ENCODE results near the gene DACT1. TPM values are rescaled to one million over a fixed set of nuclear protein-coding genes. Genes with fewer than 3 reads are reported as not detected.

Gene DACT1
- total and polyA plus RNA-seq, 10 of the 15 experiments (the other 5 are each of a cell fraction or from before 2014, with no cell fraction given), result 0.13 to 2.9 (median 0.91) TPM

GRCh38 chr14:58598804-58599525 lies 38.8 kb upstream of the DACT1 start:
- no peak overlapping the region for H3K4me3 ChIP-seq
- H2AFZ ChIP-seq (ENCODE audit: control insufficient read depth, low read depth, low read length), result no peak overlapping the region
- 32% methylated on average over 11 of the region's 11 CpGs for WGBS (ENCODE audit: insufficient coverage, insufficient replicate concordance, low lambda C conversion rate, missing lambda C conversion rate)
- no peaks in the 10 kb centered on the region for H4K20me1 ChIP-seq (ENCODE audit: control insufficient read depth, insufficient read depth)
- DNase-seq (ENCODE audit: low read depth, low spot score) (no peak), ATAC-seq (no peak), FAIRE-seq (no peak)
- CTCF ChIA-PET, result interaction anchor here (1.4 kb wide), 1 partner anchor 10 kb away, joined by 4 read pairs; no protein-coding TSS in a partner anchor
- H3K36me3 ChIP-seq (ENCODE audit: control insufficient read depth in 2 of 2, insufficient read depth in 2 of 2, low read length in 1 of 2), result no peaks in the 10 kb centered on the region
- no TSS peak for BruUV-seq (replicated peaks)
- H3K27ac ChIP-seq (ENCODE audit: control insufficient read depth, insufficient read depth), result no peak overlapping the region
- TF ChIP-seq FOXK2 (IDR thresholded peaks at IDR 0.05) (no peak), PAX5 (IDR thresholded peaks at IDR 0.05; ENCODE audit: borderline replicate concordance, low read depth, low read length) (no peak), E2F4 (IDR thresholded peaks at IDR 0.05; ENCODE audit: low read depth, low read length) (no peak), PAX8 (IDR thresholded peaks at IDR 0.05) (no peak)
- TF ChIP-seq, protein P1, sequence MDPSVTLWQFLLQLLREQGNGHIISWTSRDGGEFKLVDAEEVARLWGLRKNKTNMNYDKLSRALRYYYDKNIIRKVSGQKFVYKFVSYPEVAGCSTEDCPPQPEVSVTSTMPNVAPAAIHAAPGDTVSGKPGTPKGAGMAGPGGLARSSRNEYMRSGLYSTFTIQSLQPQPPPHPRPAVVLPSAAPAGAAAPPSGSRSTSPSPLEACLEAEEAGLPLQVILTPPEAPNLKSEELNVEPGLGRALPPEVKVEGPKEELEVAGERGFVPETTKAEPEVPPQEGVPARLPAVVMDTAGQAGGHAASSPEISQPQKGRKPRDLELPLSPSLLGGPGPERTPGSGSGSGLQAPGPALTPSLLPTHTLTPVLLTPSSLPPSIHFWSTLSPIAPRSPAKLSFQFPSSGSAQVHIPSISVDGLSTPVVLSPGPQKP (IDR thresholded peaks at IDR 0.05; ENCODE audit: low read depth, low read length), result no peak
- H3K9ac ChIP-seq (ENCODE audit: control insufficient read depth, insufficient read depth, low read length), result no peak overlapping the region
- no peak overlapping the region for H3K4me2 ChIP-seq (ENCODE audit: control insufficient read depth, insufficient read depth)
- no peaks in the 10 kb centered on the region for H3K27me3 ChIP-seq (replicated peaks in 1 of 2; ENCODE audit: control insufficient read depth in 2 of 2, insufficient read depth in 2 of 2, low read length in 1 of 2)
- H3K9me3 ChIP-seq (replicated peaks; ENCODE audit: control insufficient read depth, insufficient read depth, low read length), result no peaks in the 10 kb centered on the region
- RAD21 ChIA-PET (ENCODE audit: unreplicated experiment), result interaction anchor here (1.5 kb wide), 1 partner anchor 38 kb away, joined by 3 read pairs; no protein-coding TSS in a partner anchor
- SMC1A ChIA-PET (ENCODE audit: uncharacterized antibody, unreplicated experiment), result interaction anchor here (1.4 kb wide), 3 partner anchors 8 to 39 kb away, joined by 4 read pairs; no protein-coding TSS in a partner anchor
- H3K79me2 ChIP-seq (ENCODE audit: control insufficient read depth, insufficient read depth, low read length), result no peaks in the 10 kb centered on the region
- in situ Hi-C loops (cut with MboI), result no loop called here
- POLR2A ChIA-PET, result no interaction called here
- H3K4me1 ChIP-seq (ENCODE audit: control insufficient read depth, insufficient read depth, low read length), result no peaks in the 10 kb centered on the region
- intact Hi-C loops (cut with micrococcal nuclease; ENCODE audit: unreplicated experiment), result no loop called here
